SK-N-SH (cell line): ENCODE data around the gene EPYC. TPM values are rescaled to one million over a fixed set of nuclear protein-coding genes. Genes with fewer than 3 reads are reported as not detected.

Experiments
- CTCF ChIA-PET: fragments of 300-600, 350-600 bp; formaldehyde crosslinking; extraction: SDS; loops from one replicate; lab custom pipeline; 2021; lab: Yijun Ruan, JAX
- POLR2A ChIA-PET: fragments of 350-600 bp; sonication (Branson Sonifier 250); formaldehyde crosslinking; extraction: SDS; loops from one replicate; lab custom pipeline; 2020; ENCODE audit warnings: antibody characterized with exemption, inconsistent platforms; lab: Yijun Ruan, JAX
- DNase-seq: peaks from one replicate; pipeline ENCODE4 v3.0.0; 2012
- H2AFZ ChIP-seq: fragments of 200-600 bp; sonication (generic); 2 replicates; pipeline ENCODE4 v1.8.1; 2016; ENCODE audit warnings: antibody characterized with exemption, mild to moderate bottlenecking, low read depth
- H3F3A ChIP-seq: fragments of 200-600 bp; sonication (generic); replicated peaks from 2 replicates; pipeline ENCODE3; 2016; ENCODE audit warnings: antibody characterized with exemption, mild to moderate bottlenecking; ENCODE audit not compliant: insufficient read depth
- H3K27ac ChIP-seq, 2 experiments: fragments of 200-500 bp in 1 of 2; fragments of 200-600 bp in 1 of 2; sonication (Bioruptor generic) in 1 of 2; sonication (generic), shearing (Covaris generic) in 1 of 2; 2 replicates each; pipeline versions ENCODE4 v1.5.1 to v1.6.1; 2014 to 2016; ENCODE audit warnings: low read depth in 2 of 2, inconsistent platforms in 1 of 2, low read length in 1 of 2, mild to moderate bottlenecking in 1 of 2, mixed read lengths in 1 of 2
- H3K27me3 ChIP-seq: fragments of 200-600 bp; sonication (generic), shearing (Covaris generic); 2 replicates; pipeline ENCODE4 v1.6.1; 2016; ENCODE audit warnings: mixed run types; ENCODE audit not compliant: insufficient read depth
- H3K36me3 ChIP-seq, 2 experiments: fragments of 200-500 bp in 1 of 2; fragments of 200-600 bp in 1 of 2; sonication (Bioruptor generic) in 1 of 2; sonication (generic) in 1 of 2; replicated peaks in 1 of 2; 2 replicates each; pipeline versions ENCODE3 to v1.5.1; 2014 to 2016; ENCODE audit warnings: low read length in 1 of 2, mild to moderate bottlenecking in 1 of 2; ENCODE audit not compliant: insufficient read depth in 2 of 2, control insufficient read depth in 1 of 2
- H3K4me1 ChIP-seq, 2 experiments: fragments of 200-500 bp in 1 of 2; fragments of 200-600 bp in 1 of 2; sonication (Bioruptor generic) in 1 of 2; sonication (generic), shearing (Covaris generic) in 1 of 2; 2 replicates each; pipeline versions ENCODE4 v1.5.1 to v1.6.1; 2014 to 2016; ENCODE audit warnings: low read depth in 1 of 2, low read length in 1 of 2, mixed run types in 1 of 2; ENCODE audit not compliant: insufficient read depth in 2 of 2, control insufficient read depth in 1 of 2
- H3K4me2 ChIP-seq: fragments of 200-600 bp; sonication (generic), shearing (Covaris generic); 2 replicates; pipeline ENCODE4 v1.6.1; 2017; ENCODE audit warnings: mixed run types
- H3K4me3 ChIP-seq, 2 experiments: fragments of 200-500 bp in 1 of 2; fragments of 200-600 bp in 1 of 2; sonication (Bioruptor generic) in 1 of 2; sonication (generic), shearing (Covaris generic) in 1 of 2; 2 replicates each; pipeline versions ENCODE4 v1.5.1 to v1.8.1; 2014 to 2016; ENCODE audit warnings: low read depth in 2 of 2, inconsistent platforms in 1 of 2, low read length in 1 of 2, mild to moderate bottlenecking in 1 of 2, mixed read lengths in 1 of 2, moderate library complexity in 1 of 2
- H3K79me2 ChIP-seq: fragments of 200-600 bp; sonication (generic); 2 replicates; pipeline ENCODE4 v1.8.1; 2017; ENCODE audit warnings: mild to moderate bottlenecking; ENCODE audit not compliant: insufficient read depth
- H3K9ac ChIP-seq: fragments of 200-600 bp; sonication (generic); 2 replicates; pipeline ENCODE4 v1.6.1; 2017; ENCODE audit warnings: mixed run types
- H3K9me2 ChIP-seq: fragments of 200-600 bp; sonication (generic); 2 replicates; pipeline ENCODE4 v1.6.1; 2017; ENCODE audit warnings: mixed run types
- H3K9me3 ChIP-seq: fragments of 200-600 bp; sonication (generic); 2 replicates; pipeline ENCODE4 v1.6.1; 2017; ENCODE audit warnings: mixed run types, mild to moderate bottlenecking, moderate library complexity
- H4K20me1 ChIP-seq: fragments of 200-600 bp; sonication (generic); 2 replicates; pipeline ENCODE4 v1.6.1; 2017; ENCODE audit warnings: mild to moderate bottlenecking, mixed run types; ENCODE audit not compliant: insufficient read depth
- CHD2 ChIP-seq: fragments of 150-350 bp; IDR thresholded peaks from 2 replicates; pipeline ENCODE4 v1.6.1; 2018; ENCODE audit warnings: low read length; ENCODE audit not compliant: partially characterized antibody
- ELF1 ChIP-seq: IDR thresholded peaks from 2 replicates; pipeline ENCODE4 v1.4.0; 2012
- EZH2phosphoT487 ChIP-seq: fragments of 200-600 bp; sonication (generic); IDR thresholded peaks from 2 replicates; pipeline ENCODE4 v1.6.1; 2017; ENCODE audit warnings: low read depth, mixed run types, mild to moderate bottlenecking, antibody characterized with exemption, moderate library complexity, borderline replicate concordance
- FOXJ3 ChIP-seq: sonication (generic); formaldehyde crosslinking; IDR thresholded peaks from 2 replicates; pipeline ENCODE4 v1.5.1; 2020; ENCODE audit warnings: mild to moderate bottlenecking, missing genetic modification reagents
- GABPA ChIP-seq: IDR thresholded peaks from 2 replicates; pipeline ENCODE4 v1.4.0; 2012; ENCODE audit warnings: low read depth, mild to moderate bottlenecking
- JUND ChIP-seq: IDR thresholded peaks from 2 replicates; pipeline ENCODE4 v1.4.0; 2012
- MAX ChIP-seq: IDR thresholded peaks from 2 replicates; pipeline ENCODE4 v1.4.0; 2012; ENCODE audit warnings: low read depth
- MEF2A ChIP-seq: IDR thresholded peaks from 2 replicates; pipeline ENCODE4 v1.4.0; 2012; ENCODE audit warnings: low read depth, borderline replicate concordance
- MXI1 ChIP-seq: IDR thresholded peaks from 2 replicates; pipeline ENCODE4 v1.6.1; 2012; ENCODE audit warnings: mild to moderate bottlenecking, low read depth, low read length, improper control_type of control experiment
- NFIC ChIP-seq: IDR thresholded peaks from 2 replicates; pipeline ENCODE4 v1.4.0; 2012; ENCODE audit warnings: borderline replicate concordance
- PBX3 ChIP-seq: IDR thresholded peaks from 2 replicates; pipeline ENCODE4; 2012
- RCOR1 ChIP-seq: fragments of 150-350 bp; IDR thresholded peaks from 2 replicates; pipeline ENCODE4 v1.6.1; 2017; ENCODE audit warnings: antibody characterized with exemption, low read length
- RXRA ChIP-seq: IDR thresholded peaks from 2 replicates; pipeline ENCODE4 v1.4.0; 2012; ENCODE audit warnings: low read depth, mild to moderate bottlenecking, borderline replicate concordance
- SIN3A ChIP-seq: IDR thresholded peaks from 2 replicates; pipeline ENCODE4 v1.6.1; 2012; ENCODE audit warnings: low read depth, mild to moderate bottlenecking, low read length, moderate library complexity, borderline replicate concordance
- SMC3 ChIP-seq: IDR thresholded peaks from 2 replicates; pipeline ENCODE4 v1.6.1; 2012; ENCODE audit warnings: low read depth, low read length, improper control_type of control experiment
- TCF12 ChIP-seq: IDR thresholded peaks from 2 replicates; pipeline ENCODE4 v1.4.0; 2012
- TEAD4 ChIP-seq: IDR thresholded peaks from 2 replicates; pipeline ENCODE4 v1.4.0; 2012; ENCODE audit warnings: mild to moderate bottlenecking, borderline replicate concordance; ENCODE audit not compliant: insufficient read depth
- USF1 ChIP-seq: IDR thresholded peaks from 2 replicates; pipeline ENCODE4 v1.4.0; 2012; ENCODE audit warnings: low read depth, borderline replicate concordance
- ZBTB33 ChIP-seq: IDR thresholded peaks from 2 replicates; pipeline ENCODE4 v1.4.0; 2012; ENCODE audit warnings: low read depth, borderline replicate concordance
- WGBS: methylation state at CpG from one replicate; pipeline ENCODE4 v1.1.6; 2017; ENCODE audit warnings: low lambda C conversion rate; 5-methylcytosine and 5-hydroxymethylcytosine counted together
- polyA plus RNA-seq, 3 experiments: library from polyadenylated mRNA; depleted of rRNA; stranded (reverse); fragments of >200 nt; gene quantifications; 2 replicates each; pipeline ENCODE4 v1.2.3, GENCODE V29; 2012
- TF ChIP-seq, protein P1 (sequence below): fragments of 150-350 bp; IDR thresholded peaks from 2 replicates; pipeline ENCODE4 v1.6.1; 2016; ENCODE audit warnings: mild to moderate bottlenecking, low read depth, low read length
- TF ChIP-seq, protein P2 (sequence below): fragments of 150-350 bp; IDR thresholded peaks from 2 replicates; pipeline ENCODE4 v1.6.1; 2017; ENCODE audit warnings: antibody characterized with exemption, low read length, low read depth, borderline replicate concordance

Gene EPYC
- polyA plus RNA-seq, 1 of the 3 experiments (the other 2 are of a cell fraction): not detected

DNA sequence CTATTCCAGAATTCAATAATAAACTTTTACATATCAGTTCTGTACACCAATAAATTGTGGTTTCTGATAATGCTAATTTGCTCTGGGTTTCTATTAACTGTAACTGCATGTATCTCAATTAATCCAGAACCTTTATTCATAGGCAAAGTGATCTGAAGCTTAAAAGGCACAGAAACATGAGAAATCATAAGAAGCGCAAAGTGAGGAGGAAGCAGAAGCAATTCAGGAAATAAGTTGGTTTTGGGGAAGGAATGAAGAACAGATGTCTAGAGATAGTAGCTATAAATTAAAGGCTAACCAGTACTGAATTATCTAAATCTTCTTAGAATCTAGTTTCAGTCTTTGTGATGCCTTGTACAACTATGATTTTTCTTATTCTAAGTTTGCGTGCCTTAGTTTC is 28.5 kb upstream of the EPYC start:
- CTCF ChIA-PET: no interaction called here
- no peaks in the 10 kb centered on the region for H3K36me3 ChIP-seq
- H3F3A ChIP-seq: peaks cover 7% of the 10 kb centered on the region
- H3K9me2 ChIP-seq: no peaks in the 10 kb centered on the region; the same call in none of the 2 replicates
- no peak overlapping the region for H3K27ac ChIP-seq
- WGBS: 99% methylated on average over 2 of the region's 2 CpGs
- H3K4me3 ChIP-seq: no peak overlapping the region
- no peaks in the 10 kb centered on the region for H3K27me3 ChIP-seq
- TF ChIP-seq TEAD4 (no peak), MAX (no peak), ELF1 (no peak), CHD2 (no peak), USF1 (no peak), TCF12 (no peak)
- TF ChIP-seq, protein P1, sequence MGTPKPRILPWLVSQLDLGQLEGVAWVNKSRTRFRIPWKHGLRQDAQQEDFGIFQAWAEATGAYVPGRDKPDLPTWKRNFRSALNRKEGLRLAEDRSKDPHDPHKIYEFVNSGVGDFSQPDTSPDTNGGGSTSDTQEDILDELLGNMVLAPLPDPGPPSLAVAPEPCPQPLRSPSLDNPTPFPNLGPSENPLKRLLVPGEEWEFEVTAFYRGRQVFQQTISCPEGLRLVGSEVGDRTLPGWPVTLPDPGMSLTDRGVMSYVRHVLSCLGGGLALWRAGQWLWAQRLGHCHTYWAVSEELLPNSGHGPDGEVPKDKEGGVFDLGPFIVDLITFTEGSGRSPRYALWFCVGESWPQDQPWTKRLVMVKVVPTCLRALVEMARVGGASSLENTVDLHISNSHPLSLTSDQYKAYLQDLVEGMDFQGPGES: no peak
- no peak for DNase-seq
- H4K20me1 ChIP-seq: no peaks in the 10 kb centered on the region
- POLR2A ChIA-PET: no interaction called here
- no peak overlapping the region for H3K9ac ChIP-seq
- H2AFZ ChIP-seq: no peak overlapping the region
- H3K79me2 ChIP-seq: no peaks in the 10 kb centered on the region
- H3K4me2 ChIP-seq: no peak overlapping the region
- peaks cover 0 to 6% of the 10 kb centered on the region in 2 experiments; a peak in 1 of 4 replicates for H3K4me1 ChIP-seq
- H3K9me3 ChIP-seq: no peaks in the 10 kb centered on the region

DNA sequence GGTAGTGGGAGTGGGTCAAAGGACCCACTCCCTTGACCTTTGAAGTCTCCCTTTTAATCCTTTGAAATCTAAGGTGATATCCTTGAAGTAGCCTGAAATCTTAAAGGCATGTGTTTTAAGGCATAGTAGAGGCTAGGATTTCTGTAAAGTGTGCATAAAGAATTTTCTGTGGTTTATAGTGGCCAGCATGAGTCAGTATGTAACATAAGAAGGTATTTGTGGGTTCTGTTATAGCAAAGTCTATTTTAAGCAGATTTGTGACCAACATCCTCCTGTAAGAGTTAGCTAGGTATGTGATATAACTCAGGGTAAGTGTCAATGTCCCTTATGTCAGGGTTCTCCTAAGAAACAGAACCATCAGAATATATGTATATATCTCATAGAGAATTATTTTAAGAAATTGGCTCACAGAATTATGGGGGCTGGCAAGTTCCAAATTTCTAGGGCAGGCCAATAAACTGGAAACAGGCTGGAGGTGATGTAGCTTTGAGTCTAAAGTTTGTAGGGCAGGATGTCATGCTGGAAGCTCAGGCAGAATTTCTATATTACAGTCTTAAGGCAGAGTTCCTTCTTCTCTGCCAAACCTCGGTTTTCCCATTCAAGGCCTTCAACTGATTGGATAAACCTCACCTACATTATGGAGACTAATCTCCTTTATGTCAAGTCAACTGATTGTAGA is 18.7 kb upstream of the EPYC start:
- CTCF ChIA-PET: interaction anchor here (1.4 kb wide), 1 partner anchor 303 kb away, joined by 4 read pairs; no protein-coding TSS in a partner anchor
- TF ChIP-seq FOXJ3 (no peak), PBX3 (peak; percentile 60), MEF2A (peak; percentile 92), TEAD4 (no peak), RXRA (peak; percentile 27; the same call in 1 of the 2 replicates), JUND (peak; percentile 65), GABPA (no peak), SIN3A (no peak), NFIC (peak; percentile 32; the same call in 1 of the 2 replicates), EZH2phosphoT487 (no peak), RCOR1 (no peak), ZBTB33 (no peak), MXI1 (no peak), MAX (peak; percentile 28; the same call in 1 of the 2 replicates), SMC3 (no peak)
- TF ChIP-seq, protein P2, sequence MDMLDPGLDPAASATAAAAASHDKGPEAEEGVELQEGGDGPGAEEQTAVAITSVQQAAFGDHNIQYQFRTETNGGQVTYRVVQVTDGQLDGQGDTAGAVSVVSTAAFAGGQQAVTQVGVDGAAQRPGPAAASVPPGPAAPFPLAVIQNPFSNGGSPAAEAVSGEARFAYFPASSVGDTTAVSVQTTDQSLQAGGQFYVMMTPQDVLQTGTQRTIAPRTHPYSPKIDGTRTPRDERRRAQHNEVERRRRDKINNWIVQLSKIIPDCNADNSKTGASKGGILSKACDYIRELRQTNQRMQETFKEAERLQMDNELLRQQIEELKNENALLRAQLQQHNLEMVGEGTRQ: no peak

More for the DNA sequence above, 18.7 kb upstream of the EPYC start:
- Histone ChIP-seq H3K27me3 (no peaks in the 10 kb centered on the region), H3K79me2 (no peaks in the 10 kb centered on the region), H2AFZ (no peak overlapping the region), H3K9me3 (no peaks in the 10 kb centered on the region), H3F3A (peaks cover 9% of the 10 kb centered on the region), H3K9ac (no peak overlapping the region), H3K36me3 (no peaks in the 10 kb centered on the region), H4K20me1 (no peaks in the 10 kb centered on the region), H3K4me1 (peaks cover 0 to 4% of the 10 kb centered on the region in 2 experiments; a peak in 1 of 4 replicates), H3K9me2 (no peaks in the 10 kb centered on the region), H3K27ac (peak overlapping the region; percentile 43 to 47), H3K4me2 (peak overlapping the region; percentile 40; the same call in 1 of the 2 replicates), H3K4me3 (no peak overlapping the region)
- WGBS: 76% methylated on average over 1 of the region's 1 CpG
- DNase-seq: no peak
- POLR2A ChIA-PET: no interaction called here
